Nephron (organoid): Measurements from ENCODE around the gene NFASC.

Experiments used
- H3K27ac Mint-ChIP-seq, 3 experiments: 2 replicates each; pipeline ENCODE4 v1.8.0; 2020; ENCODE audit warnings: mixed read lengths in 3 of 3, mild to moderate bottlenecking in 2 of 3, moderate library complexity in 1 of 3
- H3K27me3 Mint-ChIP-seq: 2 replicates; pipeline ENCODE4 v1.8.0; 2021; ENCODE audit warnings: low read depth, mild to moderate bottlenecking, moderate library complexity, mixed read lengths
- H3K36me3 Mint-ChIP-seq: 2 replicates; pipeline ENCODE4 v1.8.0; 2020; ENCODE audit warnings: low read depth, mixed read lengths
- H3K4me1 Mint-ChIP-seq: 2 replicates; pipeline ENCODE4 v1.8.0; 2020; ENCODE audit warnings: mixed read lengths
- H3K4me3 Mint-ChIP-seq, 3 experiments: 2 replicates each; pipeline ENCODE4 v1.8.0; 2020; ENCODE audit warnings: mild to moderate bottlenecking in 3 of 3, mixed read lengths in 3 of 3, moderate library complexity in 2 of 3
- H3K9me3 Mint-ChIP-seq: 2 replicates; pipeline ENCODE4 v1.8.0; 2020; ENCODE audit warnings: mixed read lengths
- TF ChIP-seq, protein P1 (sequence below), 3 experiments: fragments of 200-600 bp; sonication (generic); IDR thresholded peaks; one replicate each; pipeline ENCODE4 v1.5.0; 2021; ENCODE audit warnings: antibody characterized with exemption in 3 of 3; ENCODE audit not compliant: unreplicated experiment in 3 of 3

Gene NFASC

DNA sequence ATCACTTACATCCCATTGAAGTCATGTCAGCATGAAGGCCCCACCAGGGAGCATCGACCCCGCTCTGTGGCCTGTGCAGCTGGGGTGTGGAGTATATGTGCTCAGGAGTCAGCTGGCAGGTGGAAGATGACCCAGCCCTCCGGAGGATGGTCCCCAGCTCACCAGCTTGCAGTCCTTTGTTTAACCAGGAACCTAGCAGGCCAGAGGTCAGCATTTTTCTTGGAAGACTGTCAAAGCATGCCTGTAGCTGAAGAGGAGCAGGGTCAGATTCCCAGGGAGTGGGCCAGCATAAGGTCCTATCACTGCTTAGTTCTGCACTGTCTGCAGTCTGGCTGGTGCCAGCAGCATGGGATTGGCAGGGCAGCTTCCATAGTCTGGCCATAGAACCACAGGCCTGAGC lies 12.7 kb downstream of the NFASC start:
- H3K9me3 Mint-ChIP-seq: no peaks in the 10 kb centered on the region
- no peak overlapping the region for H3K27ac Mint-ChIP-seq
- peaks cover 17% of the 10 kb centered on the region for H3K4me1 Mint-ChIP-seq
- H3K4me3 Mint-ChIP-seq: no peak overlapping the region
- H3K36me3 Mint-ChIP-seq: no peaks in the 10 kb centered on the region
- TF ChIP-seq, protein P1, sequence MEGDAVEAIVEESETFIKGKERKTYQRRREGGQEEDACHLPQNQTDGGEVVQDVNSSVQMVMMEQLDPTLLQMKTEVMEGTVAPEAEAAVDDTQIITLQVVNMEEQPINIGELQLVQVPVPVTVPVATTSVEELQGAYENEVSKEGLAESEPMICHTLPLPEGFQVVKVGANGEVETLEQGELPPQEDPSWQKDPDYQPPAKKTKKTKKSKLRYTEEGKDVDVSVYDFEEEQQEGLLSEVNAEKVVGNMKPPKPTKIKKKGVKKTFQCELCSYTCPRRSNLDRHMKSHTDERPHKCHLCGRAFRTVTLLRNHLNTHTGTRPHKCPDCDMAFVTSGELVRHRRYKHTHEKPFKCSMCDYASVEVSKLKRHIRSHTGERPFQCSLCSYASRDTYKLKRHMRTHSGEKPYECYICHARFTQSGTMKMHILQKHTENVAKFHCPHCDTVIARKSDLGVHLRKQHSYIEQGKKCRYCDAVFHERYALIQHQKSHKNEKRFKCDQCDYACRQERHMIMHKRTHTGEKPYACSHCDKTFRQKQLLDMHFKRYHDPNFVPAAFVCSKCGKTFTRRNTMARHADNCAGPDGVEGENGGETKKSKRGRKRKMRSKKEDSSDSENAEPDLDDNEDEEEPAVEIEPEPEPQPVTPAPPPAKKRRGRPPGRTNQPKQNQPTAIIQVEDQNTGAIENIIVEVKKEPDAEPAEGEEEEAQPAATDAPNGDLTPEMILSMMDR (IDR thresholded peaks at IDR 0.05; ENCODE audit: unreplicated experiment in 3 of 3): no peak
- H3K27me3 Mint-ChIP-seq: peaks cover 4% of the 10 kb centered on the region

DNA sequence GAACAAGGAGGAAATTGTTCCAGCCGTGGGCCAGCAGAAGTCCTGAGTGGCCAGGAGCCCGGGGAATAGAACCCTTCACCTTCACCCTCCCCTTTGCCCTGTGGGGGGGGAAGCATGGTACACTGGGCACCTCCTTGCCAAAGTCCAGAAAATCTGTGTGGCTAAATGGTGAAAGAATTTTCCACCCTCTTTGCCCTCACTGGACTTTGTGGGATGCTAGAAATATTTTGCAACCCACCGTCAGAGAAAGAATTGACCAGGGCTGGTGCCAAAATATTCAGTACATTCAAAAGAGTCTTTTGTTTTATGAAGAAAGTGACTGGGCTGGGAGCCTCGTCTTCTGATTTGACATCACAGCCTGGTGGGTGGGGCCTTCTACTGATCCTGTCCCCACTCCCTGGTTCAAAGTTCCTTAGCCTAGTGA lies 14.6 kb downstream of the NFASC start:
- Mint-ChIP-seq H3K9me3 (no peaks in the 10 kb centered on the region), H3K27ac (no peak overlapping the region), H3K36me3 (no peaks in the 10 kb centered on the region), H3K4me3 (no peak overlapping the region), H3K4me1 (peaks cover 14% of the 10 kb centered on the region), H3K27me3 (peaks cover 4% of the 10 kb centered on the region)
- TF ChIP-seq, protein P1 (IDR thresholded peaks at IDR 0.05; ENCODE audit: unreplicated experiment in 3 of 3): no peak

DNA sequence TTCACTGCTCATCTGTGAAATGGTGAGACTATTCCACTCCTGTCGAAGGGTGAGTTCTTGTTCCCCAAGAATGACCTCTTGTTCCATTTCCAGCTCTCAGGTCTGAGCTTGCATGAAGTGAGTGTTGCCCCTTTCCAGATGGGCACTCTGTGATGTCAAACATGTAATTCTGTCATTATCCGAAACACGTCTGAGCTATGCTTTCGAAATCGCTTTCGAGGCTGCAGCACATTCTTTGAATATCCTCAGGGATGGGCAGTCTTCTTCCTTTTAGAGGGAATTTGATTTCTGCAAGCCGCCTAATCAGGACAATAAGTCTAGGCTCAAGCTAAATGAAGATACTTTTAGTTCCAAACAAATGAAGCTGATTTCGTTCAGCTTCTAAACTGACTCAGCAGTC lies 15.1 kb downstream of the NFASC start:
- Mint-ChIP-seq H3K4me1 (peaks cover 14% of the 10 kb centered on the region), H3K4me3 (no peak overlapping the region), H3K27me3 (peaks cover 4% of the 10 kb centered on the region), H3K36me3 (no peaks in the 10 kb centered on the region), H3K9me3 (no peaks in the 10 kb centered on the region), H3K27ac (no peak overlapping the region)
- TF ChIP-seq, protein P1 (IDR thresholded peaks at IDR 0.05; ENCODE audit: unreplicated experiment in 3 of 3): no peak

DNA sequence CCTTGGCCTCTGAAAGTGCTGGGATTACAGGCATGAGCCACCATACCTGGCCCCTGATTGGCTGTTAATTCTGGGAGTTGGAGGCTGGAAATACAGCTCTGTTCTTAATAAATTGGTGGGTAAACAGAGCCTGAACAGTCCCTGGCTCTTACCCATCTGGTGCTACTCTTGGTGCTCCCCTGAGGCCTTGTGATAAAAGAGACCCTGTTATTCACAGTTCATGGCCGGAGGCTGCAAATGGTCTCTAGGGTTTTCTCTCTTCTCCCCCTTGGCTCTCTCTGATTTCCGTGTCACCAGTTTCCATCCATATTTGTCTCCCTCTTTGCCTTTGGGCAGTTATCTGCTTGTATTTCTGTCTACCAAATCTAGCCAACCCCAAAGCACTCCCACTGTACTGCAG lies 17.2 kb downstream of the NFASC start:
- no peaks in the 10 kb centered on the region for H3K9me3 Mint-ChIP-seq
- TF ChIP-seq, protein P1 (IDR thresholded peaks at IDR 0.05; ENCODE audit: unreplicated experiment in 3 of 3): no peak
- no peak overlapping the region for H3K27ac Mint-ChIP-seq
- H3K36me3 Mint-ChIP-seq: no peaks in the 10 kb centered on the region
- H3K27me3 Mint-ChIP-seq: peaks cover 12% of the 10 kb centered on the region
- peaks cover 8% of the 10 kb centered on the region for H3K4me1 Mint-ChIP-seq
- H3K4me3 Mint-ChIP-seq: no peak overlapping the region

DNA sequence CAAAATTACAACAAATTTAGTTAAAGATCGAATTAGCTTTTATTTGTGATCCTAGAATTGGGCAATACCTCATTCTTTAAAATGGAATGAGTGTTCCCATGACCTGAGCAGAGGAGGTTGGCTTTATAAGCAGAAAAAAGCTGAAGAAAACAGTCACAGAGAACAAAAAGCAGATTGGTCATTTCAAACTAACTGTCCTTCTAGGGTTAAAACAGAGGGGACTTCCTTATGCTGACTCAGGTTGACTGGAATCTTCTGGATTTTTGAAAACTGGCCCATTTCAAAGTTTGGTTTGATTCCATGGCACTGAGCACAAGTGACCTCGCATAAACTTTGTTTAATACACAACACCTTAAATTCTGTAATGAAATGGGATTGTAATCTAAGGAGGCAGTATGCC lies 17.6 kb downstream of the NFASC start:
- Mint-ChIP-seq H3K4me1 (peaks cover 8% of the 10 kb centered on the region), H3K27me3 (peaks cover 12% of the 10 kb centered on the region), H3K4me3 (no peak overlapping the region), H3K9me3 (no peaks in the 10 kb centered on the region), H3K36me3 (no peaks in the 10 kb centered on the region), H3K27ac (no peak overlapping the region)
- TF ChIP-seq, protein P1 (IDR thresholded peaks at IDR 0.05; ENCODE audit: unreplicated experiment in 3 of 3): no peak

DNA sequence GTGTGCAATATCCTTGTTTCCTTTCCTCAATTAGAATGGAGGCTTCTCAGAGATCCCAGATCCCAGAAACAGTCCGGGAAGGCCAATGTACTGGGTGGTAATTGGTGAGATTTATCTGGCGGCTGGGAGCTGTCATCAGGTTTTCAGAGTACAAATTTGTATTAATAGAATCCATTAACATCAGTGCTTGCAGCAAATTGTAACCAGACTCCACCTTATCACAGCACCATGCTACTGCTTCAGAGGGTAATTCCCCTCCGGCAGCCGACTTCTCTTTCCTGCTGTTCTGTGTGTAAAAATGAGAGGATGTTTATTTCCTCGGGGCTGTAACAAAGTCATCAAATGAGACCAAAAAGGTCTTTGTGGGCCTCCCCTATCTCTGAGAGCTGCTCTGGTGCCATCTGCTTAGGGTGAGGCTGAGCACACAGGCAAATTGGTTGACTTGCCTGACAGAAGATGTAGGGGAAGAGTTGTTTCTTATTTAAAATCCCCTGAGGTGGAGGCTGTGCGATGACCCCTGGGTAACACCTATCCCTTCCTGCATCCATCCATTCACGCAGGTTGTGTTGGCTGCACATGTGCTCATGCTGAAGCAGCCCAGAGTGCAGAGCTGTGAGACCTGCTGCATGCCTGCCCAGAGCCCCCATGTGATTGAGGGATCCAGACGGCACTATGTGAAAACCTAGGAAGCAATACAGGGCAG lies 19.2 kb downstream of the NFASC start:
- TF ChIP-seq, protein P1 (IDR thresholded peaks at IDR 0.05; ENCODE audit: unreplicated experiment in 3 of 3): no peak
- no peaks in the 10 kb centered on the region for H3K36me3 Mint-ChIP-seq
- peaks cover 12% of the 10 kb centered on the region for H3K27me3 Mint-ChIP-seq
- no peak overlapping the region for H3K27ac Mint-ChIP-seq
- peaks cover 8% of the 10 kb centered on the region for H3K4me1 Mint-ChIP-seq
- no peaks in the 10 kb centered on the region for H3K9me3 Mint-ChIP-seq
- no peak overlapping the region for H3K4me3 Mint-ChIP-seq
